ENCODE measurements around the gene PLCD1. TPM values are rescaled to one million over a fixed set of nuclear protein-coding genes. Genes with fewer than 3 reads are reported as not detected.

Gene PLCD1
- total RNA-seq, 3 donors from 2014 or later: 17.0 to 36.2 (median 23.4) TPM

DNA sequence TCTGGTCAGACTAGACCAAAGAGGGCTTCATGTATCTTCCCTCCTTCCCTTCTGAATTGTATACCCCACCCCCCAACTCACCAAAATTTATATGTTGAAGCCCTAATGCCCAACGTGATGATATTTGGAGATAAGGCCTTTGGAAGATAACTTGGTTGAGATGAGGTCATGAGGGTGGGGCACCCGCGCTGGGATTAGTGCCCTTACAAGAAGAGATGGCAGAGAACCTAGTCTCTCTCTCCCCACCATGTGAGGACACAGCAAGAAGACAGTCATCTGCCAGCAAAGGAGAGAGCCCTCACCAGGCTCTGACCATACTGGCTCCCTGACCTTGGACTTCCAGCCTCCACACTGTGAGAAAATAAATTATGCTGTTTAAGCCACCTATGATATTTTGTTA is 13.5 kb downstream of the PLCD1 start:
- Histone ChIP-seq H3K36me3 (peaks cover 19% of the 10 kb centered on the region), H3K4me1 (no peaks in the 10 kb centered on the region), H3K4me3 (no peak overlapping the region), H3K9me3 (peaks cover 0 to 11% of the 10 kb centered on the region in 2 donors), H3K27ac (no peak overlapping the region), H3K27me3 (no peaks in the 10 kb centered on the region)
- intact Hi-C loops (cut with DNase I; ENCODE audit: low total_unique reads): no loop called here
- TF ChIP-seq, protein P1, sequence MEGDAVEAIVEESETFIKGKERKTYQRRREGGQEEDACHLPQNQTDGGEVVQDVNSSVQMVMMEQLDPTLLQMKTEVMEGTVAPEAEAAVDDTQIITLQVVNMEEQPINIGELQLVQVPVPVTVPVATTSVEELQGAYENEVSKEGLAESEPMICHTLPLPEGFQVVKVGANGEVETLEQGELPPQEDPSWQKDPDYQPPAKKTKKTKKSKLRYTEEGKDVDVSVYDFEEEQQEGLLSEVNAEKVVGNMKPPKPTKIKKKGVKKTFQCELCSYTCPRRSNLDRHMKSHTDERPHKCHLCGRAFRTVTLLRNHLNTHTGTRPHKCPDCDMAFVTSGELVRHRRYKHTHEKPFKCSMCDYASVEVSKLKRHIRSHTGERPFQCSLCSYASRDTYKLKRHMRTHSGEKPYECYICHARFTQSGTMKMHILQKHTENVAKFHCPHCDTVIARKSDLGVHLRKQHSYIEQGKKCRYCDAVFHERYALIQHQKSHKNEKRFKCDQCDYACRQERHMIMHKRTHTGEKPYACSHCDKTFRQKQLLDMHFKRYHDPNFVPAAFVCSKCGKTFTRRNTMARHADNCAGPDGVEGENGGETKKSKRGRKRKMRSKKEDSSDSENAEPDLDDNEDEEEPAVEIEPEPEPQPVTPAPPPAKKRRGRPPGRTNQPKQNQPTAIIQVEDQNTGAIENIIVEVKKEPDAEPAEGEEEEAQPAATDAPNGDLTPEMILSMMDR (IDR thresholded peaks at IDR 0.05): no peak
- no peak for TF ChIP-seq POLR2AphosphoS5 (IDR thresholded peaks at IDR 0.05)
- TF ChIP-seq POLR2A (IDR thresholded peaks at IDR 0.05): no peak
- DNase-seq (ENCODE audit: low spot score in 2 of 2): no peak

DNA sequence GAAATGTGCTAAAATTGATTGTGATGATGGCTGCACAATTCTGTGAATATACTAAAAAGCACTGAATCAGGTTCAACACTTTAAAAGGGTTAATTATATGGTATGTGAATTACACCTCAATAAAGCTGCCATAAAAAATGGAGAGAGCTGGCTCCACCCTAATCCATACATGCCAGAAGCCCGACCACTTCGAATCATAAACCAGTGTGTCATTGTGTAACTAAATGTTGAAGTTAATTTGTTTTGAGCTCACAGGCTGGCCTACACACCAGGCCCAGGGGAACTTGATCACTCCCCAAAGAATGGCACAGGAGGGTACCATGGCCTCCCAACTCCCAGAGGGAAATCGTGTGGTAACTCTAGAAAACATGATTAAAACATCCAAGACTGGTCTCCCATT is 14.0 kb downstream of the PLCD1 start:
- TF ChIP-seq POLR2AphosphoS5 (IDR thresholded peaks at IDR 0.05): no peak
- TF ChIP-seq, protein P1 (IDR thresholded peaks at IDR 0.05): no peak
- TF ChIP-seq POLR2A (IDR thresholded peaks at IDR 0.05): no peak
- Histone ChIP-seq H3K27ac (no peak overlapping the region), H3K27me3 (no peaks in the 10 kb centered on the region), H3K4me3 (no peak overlapping the region), H3K4me1 (no peaks in the 10 kb centered on the region), H3K36me3 (peaks cover 19% of the 10 kb centered on the region), H3K9me3 (peaks cover 0 to 11% of the 10 kb centered on the region in 2 donors)
- intact Hi-C loops (cut with DNase I; ENCODE audit: low total_unique reads): no loop called here
- no peak for DNase-seq (ENCODE audit: low spot score in 2 of 2)

DNA sequence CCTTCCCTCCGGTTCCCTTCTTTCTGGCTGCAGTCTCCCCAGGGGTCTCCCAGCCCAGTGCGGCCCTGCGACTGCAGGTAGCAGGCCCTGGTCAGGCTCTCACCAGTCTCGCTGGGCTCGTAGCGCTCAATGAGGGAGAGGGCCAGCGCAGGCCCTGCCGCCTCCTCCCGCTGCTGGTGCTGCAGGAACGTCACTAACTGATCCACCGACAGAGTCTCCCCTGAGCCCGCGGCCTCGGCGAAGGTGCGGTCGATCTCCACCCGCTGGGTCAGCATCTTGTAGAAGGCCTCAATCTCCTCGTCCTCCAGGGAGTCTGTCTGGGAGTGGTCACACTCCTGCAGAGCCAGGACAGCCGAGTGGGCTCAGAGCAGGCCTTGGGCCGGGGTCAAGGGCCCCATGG is 18.3 kb downstream of the PLCD1 start:
- Histone ChIP-seq H3K4me3 (no peak overlapping the region), H3K27ac (no peak overlapping the region), H3K36me3 (peaks cover 8% of the 10 kb centered on the region), H3K27me3 (no peaks in the 10 kb centered on the region), H3K4me1 (no peaks in the 10 kb centered on the region), H3K9me3 (peaks cover 0 to 3% of the 10 kb centered on the region in 2 donors)
- DNase-seq (ENCODE audit: low spot score in 2 of 2): no peak
- TF ChIP-seq POLR2AphosphoS5 (IDR thresholded peaks at IDR 0.05) (no peak), POLR2A (IDR thresholded peaks at IDR 0.05) (no peak)
- TF ChIP-seq, protein P1 (IDR thresholded peaks at IDR 0.05): no peak
- intact Hi-C loops (cut with DNase I; ENCODE audit: low total_unique reads): no loop called here

DNA sequence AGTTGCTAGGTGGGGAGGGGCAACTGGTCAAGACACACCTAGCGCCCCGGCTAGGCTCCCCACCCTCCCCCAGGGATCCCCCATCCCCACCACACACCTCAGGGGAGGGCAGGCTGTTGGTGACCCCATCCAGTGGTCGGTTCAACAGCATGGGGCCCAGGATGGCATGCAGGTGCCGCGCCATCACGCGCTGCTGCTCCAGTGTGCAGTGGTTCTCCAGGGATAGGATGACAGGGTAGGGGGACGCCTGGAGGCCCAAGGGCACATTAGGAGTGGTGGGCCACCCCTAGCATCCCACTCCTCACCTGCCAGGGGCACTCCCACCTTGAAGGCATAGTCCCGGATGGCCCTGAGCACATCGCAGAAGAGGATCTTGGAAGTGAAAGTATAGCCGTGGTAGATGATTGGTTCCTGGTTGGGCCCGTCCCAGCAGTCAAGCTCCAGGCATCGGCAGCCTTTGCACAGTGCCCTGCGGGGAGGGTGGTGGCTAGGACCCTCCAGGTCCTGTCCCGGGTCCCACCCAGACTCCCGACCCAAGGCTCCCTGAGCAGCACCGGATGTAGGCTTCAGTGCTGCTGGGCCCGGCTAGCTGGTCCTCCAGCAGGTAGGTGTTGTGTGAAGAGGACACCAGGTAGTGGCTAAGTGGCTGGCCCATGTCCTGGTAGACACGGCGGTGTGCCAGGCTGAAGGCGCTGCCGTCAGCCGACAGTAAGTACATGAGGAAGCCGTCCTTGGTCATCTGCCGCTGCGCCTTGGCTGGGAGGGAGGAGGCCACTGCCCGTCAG is 19.4 kb downstream of the PLCD1 start:
- Histone ChIP-seq H3K27ac (peak overlapping the region in 1 of 2 donors; percentile 2), H3K4me3 (no peak overlapping the region), H3K36me3 (peaks cover 3% of the 10 kb centered on the region), H3K9me3 (no peaks in the 10 kb centered on the region), H3K27me3 (no peaks in the 10 kb centered on the region), H3K4me1 (peaks cover 3 to 9% of the 10 kb centered on the region in 2 donors)
- intact Hi-C loops (cut with DNase I; ENCODE audit: low total_unique reads): no loop called here
- DNase-seq (ENCODE audit: low spot score in 2 of 2): no peak
- no peak for TF ChIP-seq POLR2A (IDR thresholded peaks at IDR 0.05)
- TF ChIP-seq, protein P1 (IDR thresholded peaks at IDR 0.05): no peak
- no peak for TF ChIP-seq POLR2AphosphoS5 (IDR thresholded peaks at IDR 0.05)

DNA sequence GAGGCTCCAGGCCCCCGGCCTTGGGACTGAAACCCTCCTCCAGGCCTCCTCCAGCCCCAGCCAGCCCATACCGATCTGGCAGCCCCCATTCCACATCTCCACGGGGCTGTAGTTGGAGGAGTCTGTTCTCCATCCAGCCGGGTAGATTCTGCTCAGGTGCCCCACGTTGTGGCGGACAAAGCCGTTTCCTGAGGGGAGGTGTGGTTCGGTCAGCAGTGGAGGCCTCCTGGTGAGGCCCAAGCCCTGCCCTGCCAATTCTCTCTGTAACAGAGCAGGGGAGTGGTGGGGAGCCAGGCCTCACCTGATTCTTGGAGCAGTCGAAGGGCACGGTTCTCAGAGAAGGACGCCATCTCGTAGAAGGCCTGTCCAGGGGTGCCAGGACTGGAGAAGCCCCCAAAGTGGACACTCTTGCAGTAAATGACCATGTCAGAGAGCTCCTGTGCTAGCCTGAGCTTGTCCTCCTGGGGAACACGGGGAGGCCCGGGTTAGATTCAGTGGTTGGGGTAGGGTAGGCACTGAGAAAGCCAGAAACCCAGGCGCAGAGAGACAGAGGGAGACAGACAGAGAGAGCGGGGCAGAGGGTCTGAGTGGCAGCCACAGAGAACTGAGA is 20.4 kb downstream of the PLCD1 start:
- Histone ChIP-seq H3K9me3 (no peaks in the 10 kb centered on the region), H3K27ac (no peak overlapping the region), H3K4me1 (peaks cover 3 to 18% of the 10 kb centered on the region in 2 donors), H3K27me3 (no peaks in the 10 kb centered on the region), H3K4me3 (no peak overlapping the region), H3K36me3 (no peaks in the 10 kb centered on the region)
- intact Hi-C loops (cut with DNase I; ENCODE audit: low total_unique reads): no loop called here
- DNase-seq (ENCODE audit: low spot score in 2 of 2): no peak
- no peak for TF ChIP-seq POLR2A (IDR thresholded peaks at IDR 0.05)
- TF ChIP-seq POLR2AphosphoS5 (IDR thresholded peaks at IDR 0.05): no peak
- TF ChIP-seq, protein P1 (IDR thresholded peaks at IDR 0.05): no peak
